ENCODE data around the gene FUBP1.

DNA sequence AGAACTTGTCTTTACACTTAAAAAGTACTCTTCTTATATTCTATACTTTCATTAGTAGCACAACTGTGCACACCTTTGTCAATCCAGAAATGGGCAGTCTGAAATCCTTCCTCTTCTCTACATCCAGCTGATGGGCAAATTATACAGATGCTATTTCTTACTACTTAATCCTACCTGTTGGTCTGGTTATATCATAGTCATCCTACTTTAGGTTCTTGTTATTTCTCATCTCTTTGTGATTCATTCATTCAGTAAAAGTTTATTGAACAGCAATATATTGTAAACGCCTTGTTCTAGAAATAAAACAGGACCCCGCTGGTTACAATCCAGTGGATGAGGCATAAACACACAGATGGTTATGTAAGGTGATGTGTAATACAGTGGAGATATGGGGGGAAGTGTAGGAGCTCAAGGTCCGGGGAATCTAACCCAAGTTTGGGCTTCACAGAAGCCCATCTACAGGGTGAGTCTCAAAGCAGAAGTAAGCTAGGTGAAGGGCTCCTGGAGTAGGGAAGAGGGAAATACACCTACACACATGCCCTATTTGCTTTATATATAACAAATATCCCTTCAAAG, 11.8 kb upstream of the FUBP1 start:
- TF ChIP-seq ESRRA (CRISPR knock-in tag; IDR thresholded peaks at IDR 0.05; ENCODE audit: borderline replicate concordance) (no peak), CBFB (CRISPR knock-in tag; IDR thresholded peaks at IDR 0.05; ENCODE audit: low read depth) (no peak)
- TF ChIP-seq, protein P1, sequence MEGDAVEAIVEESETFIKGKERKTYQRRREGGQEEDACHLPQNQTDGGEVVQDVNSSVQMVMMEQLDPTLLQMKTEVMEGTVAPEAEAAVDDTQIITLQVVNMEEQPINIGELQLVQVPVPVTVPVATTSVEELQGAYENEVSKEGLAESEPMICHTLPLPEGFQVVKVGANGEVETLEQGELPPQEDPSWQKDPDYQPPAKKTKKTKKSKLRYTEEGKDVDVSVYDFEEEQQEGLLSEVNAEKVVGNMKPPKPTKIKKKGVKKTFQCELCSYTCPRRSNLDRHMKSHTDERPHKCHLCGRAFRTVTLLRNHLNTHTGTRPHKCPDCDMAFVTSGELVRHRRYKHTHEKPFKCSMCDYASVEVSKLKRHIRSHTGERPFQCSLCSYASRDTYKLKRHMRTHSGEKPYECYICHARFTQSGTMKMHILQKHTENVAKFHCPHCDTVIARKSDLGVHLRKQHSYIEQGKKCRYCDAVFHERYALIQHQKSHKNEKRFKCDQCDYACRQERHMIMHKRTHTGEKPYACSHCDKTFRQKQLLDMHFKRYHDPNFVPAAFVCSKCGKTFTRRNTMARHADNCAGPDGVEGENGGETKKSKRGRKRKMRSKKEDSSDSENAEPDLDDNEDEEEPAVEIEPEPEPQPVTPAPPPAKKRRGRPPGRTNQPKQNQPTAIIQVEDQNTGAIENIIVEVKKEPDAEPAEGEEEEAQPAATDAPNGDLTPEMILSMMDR (IDR thresholded peaks at IDR 0.05), result no peak
- TF ChIP-seq, protein P2, sequence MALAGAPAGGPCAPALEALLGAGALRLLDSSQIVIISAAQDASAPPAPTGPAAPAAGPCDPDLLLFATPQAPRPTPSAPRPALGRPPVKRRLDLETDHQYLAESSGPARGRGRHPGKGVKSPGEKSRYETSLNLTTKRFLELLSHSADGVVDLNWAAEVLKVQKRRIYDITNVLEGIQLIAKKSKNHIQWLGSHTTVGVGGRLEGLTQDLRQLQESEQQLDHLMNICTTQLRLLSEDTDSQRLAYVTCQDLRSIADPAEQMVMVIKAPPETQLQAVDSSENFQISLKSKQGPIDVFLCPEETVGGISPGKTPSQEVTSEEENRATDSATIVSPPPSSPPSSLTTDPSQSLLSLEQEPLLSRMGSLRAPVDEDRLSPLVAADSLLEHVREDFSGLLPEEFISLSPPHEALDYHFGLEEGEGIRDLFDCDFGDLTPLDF (CRISPR knock-in tag; IDR thresholded peaks at IDR 0.05), result no peak

All from WTC11 (cell line).